Superior temporal gyrus (tissue), 1 donor: ENCODE results near the gene CHRD.
"Not testable (repeated sequence)": the region's sequence is repeated elsewhere in the genome, so short reads cannot be mapped to it uniquely, and the experiment has no call there.

ENCODE experiments used
- DNase-seq: peaks from one replicate; pipeline ENCODE4 v3.0.0-alpha.2; 2016; ENCODE audit errors: extremely low spot score

Gene CHRD

DNA sequence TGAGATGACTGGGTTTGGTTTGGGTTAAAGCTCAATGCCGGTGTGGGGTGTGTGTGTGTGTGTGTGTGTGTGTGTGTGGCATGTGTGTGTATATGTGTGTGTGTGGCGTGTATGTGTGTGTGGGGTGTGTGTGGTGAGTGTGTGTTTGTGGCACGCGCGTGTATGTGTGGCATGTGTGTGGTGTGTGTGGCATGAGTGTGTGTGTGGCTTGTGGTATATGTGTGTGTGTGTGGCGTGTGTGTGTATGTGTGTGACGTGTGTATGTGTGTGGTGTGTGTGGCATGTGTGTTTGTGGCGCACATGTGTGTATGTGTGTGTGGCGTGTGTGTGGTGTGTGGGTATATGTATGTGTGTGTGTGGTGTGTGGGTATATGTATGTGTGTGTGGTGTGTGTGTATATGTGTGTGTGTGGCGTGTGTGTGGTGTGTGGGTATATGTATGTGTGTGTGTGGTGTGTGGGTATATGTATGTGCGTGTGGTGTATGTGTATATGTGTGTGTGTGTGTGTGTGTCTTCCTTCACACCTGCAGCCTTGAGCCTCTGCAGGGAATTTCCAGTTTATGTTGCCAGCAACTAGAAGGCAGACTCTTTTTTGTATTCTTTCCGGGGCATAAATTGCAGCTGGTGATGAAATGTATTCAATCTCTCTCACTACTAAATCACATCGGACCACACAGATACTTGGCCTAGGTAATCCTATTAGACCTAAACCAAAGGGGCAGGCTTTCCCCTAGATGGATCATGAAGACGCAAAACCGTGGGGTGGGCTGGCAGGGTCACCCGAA lies 34.8 kb downstream of the CHRD start:
- DNase-seq: no peak

DNA sequence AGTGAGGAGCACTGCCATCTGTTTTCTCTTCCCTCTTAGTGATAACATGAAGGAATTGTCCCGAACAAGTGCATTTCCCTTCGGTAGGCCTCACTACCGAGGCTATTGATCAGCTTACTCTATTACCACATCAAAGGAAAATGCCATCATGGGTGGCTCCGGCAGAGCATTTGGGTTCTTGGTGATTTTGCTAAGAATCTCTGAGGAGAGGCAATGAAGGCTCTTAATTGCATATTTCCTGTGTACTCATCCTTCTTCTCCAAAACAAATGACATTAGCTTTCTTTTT lies 35.3 kb downstream of the CHRD start:
- no peak for DNase-seq

DNA sequence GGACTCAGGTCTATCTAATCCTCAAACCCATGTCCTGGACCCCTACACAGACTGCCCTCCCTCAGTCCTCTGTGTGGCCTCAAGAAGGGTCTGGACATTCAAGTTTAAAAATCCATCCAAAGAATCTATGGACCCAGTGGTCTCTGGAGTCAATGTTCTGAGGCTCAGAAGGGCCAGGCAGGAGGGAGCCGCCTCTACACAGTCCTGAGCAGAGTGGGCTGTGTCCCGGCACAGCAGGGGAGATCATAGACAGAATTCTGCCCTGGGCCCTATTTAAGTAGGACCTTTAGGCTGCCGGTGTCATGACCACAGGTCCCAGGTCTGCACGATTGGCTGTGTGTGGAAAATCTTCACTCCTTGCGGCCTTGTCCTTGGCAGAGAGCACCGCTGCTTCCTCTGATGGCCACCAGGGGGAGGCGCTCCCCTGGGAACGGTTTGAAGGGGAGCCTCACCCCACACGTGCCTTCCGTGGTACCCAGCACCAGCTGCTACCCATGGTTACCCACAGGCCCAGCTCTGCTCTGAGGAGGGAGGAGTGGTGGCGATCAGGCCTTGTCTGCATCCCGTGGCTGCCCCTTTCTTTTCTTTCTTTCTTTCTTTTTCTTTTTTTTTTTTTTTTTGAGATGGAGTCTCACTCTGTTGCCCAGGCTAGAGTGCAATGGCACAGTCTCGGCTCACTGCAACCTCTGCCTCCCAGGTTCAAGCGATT lies 37.9 kb downstream of the CHRD start:
- DNase-seq: peak; percentile 82

DNA sequence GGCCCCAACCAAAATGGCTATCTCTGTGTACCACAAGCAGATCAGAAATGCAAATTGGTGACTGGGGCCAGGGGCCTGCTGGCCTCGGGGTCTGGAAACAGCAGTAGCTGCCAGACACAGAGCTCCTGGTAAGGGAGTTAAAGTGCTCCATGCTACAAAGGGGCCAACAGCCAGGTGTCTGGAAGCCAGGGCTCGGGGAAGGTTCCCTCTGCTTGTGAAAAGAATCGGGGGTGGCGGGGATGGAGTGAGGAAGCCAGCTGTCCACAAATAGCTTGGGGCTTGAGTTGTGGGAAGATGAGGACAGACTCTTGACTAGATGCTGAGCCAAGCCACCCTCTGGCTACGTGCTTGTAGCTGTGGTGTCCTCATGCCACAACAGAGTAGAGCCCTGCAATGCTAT lies 39.3 kb downstream of the CHRD start:
- DNase-seq: peak; percentile 19

DNA sequence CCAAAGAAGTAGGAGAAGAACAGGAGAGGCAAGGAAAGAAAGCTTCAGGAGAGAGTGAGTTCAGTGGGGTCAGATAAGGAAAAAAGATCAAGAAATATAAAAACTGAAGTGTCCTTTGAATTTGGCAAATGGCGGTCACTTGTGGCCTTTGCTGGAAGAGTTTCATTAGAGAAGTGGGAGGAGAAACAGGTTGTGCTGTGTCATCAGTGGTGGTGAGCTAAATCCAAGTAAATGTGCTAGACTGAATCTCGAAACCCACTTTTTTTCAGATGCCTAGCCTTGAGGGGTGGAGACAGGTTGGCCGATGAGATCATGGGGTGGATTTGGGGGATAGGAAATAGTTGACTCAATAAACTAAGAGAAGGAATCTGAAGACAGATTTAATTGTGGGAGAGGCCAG lies 43.7 kb downstream of the CHRD start:
- DNase-seq: no peak

DNA sequence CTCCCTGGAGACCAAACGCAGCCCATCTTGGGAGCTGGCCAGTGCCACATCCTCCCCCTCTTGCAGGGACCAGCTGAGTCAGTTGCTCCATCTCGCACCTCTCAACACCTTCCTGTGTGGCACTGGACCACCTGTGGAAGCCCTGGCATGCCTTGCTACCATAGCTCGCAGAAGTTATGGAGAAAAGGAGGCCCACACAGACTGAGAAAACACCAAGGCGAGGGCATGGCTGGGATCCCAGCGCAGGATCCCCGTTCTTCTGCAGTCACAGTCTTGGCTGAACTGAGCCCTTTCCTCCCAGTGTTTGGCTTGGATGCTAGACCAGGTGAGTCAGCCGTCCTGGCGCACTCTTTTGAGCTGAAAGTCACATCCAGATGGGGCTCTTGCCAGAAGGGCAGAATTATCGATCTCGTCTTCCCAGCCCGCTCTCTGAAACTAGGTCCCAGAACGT lies 46.9 kb downstream of the CHRD start:
- DNase-seq: no peak

DNA sequence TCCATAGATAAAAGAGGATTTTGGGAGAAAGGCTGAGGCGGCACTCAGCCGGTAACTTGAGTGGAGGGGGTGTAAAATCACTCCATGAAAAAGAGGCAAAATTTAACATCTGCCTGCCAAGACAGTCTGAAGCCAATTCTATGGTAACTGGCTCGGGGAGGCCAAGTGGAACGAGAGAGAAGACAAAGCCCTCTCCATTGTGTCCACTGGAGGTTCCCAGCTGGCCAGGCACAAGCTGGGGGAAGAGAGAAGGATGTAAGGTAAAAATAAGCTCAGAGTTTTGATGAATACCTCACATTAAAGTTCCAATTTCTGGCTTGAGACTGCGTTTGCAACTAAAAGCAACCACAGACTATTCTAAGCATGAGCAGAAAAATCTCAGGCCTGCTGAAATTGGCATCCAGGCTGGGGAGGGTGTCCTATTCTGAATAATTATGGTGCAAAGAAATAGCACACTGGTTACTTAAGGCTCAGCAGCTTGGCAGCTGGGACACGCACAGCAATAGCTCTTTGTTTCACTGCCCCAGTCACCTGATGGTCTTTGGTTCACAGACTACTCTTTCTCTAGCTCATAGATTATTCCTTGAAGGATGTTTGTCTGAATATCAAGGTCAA lies 48.8 kb downstream of the CHRD start:
- DNase-seq: peak; percentile 71

DNA sequence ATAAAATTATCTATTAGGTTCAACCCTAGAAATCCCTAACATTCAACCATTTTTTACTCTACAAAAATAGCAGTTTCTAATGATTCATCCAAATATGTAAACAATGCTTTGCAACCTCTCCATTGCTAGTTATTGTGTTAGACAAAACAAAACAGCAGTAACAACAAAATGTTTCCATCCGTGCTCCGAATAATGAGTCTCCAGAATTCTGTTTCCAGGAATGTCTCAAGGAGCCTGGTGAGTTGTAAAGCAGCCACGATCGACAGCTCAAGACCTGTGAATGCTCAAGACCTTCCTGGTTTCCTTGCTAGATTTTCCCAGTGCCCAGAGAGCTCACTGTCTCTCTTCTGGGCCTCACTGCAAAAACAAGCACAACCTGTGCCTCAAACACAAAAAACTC lies 49.9 kb downstream of the CHRD start:
- DNase-seq: no peak

DNA sequence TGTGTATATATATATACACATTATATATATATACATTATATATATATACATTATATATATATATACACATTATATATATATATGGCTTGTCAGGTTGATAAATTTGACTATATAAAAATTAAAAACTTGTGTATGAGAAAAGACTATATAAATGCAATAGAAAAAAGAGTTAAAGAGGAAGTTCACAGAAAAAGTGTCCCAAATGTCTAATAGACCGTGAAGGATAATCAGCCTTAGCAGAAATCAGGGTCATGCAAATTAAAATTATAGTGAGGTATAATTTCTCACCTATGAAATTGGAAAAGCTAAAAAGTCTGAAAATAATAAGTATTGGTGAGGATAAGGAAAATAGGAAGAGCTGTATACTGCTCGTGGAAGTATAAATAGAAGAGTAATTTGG lies 51.1 kb downstream of the CHRD start:
- no peak for DNase-seq

DNA sequence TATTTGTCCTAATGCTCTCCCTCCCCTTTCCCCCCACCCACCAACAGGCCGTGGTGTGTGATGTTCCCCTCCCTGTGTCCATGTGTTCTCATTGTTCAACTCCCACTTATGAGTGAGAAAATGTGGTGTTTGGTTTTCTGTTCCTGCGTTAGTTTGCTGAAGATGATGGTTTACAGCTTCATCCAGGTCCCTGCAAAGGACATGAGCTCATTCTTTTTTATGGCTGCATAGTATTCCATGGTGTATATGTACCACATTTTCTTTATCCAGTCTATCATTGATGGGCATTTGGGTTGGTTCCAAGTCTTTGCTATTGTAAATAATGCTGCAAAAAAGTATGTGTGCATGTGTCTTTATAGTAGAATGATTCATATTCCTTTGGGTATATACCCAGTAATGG lies 53.3 kb downstream of the CHRD start:
- not testable (repeated sequence) for DNase-seq

DNA sequence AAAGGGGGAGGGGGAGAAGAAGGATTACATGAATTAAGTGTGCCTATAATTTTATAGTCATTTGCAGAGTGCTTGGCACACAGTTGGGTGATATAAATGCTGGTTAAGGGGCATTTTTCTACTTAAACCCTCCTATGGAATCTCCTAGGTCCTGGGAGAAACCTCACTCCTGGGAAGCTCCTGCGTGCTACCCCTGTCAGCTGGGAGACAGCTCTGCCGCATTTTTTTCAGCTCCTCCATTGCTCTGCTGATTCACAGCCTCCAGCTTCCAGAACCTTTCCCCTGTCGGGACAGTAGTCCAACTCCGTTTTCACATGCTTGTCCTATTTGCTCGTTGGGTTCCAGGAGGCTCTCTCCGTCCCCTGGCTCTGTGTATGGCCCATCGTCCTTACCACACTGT lies 59.2 kb downstream of the CHRD start:
- no peak for DNase-seq
